Erythroblast (primary cell): ENCODE results near the gene GUCY2C.

Experiments
- GATA1 ChIP-seq: IDR thresholded peaks from 2 replicates; pipeline ENCODE4 v1.6.1; 2011; ENCODE audit warnings: low read depth, mild to moderate bottlenecking, control low read depth, low read length, moderate library complexity
- POLR2A ChIP-seq: IDR thresholded peaks from 2 replicates; pipeline ENCODE4 v1.6.1; 2011; ENCODE audit warnings: mild to moderate bottlenecking, low read length

- TF ChIP-seq POLR2A: no peak
- TF ChIP-seq GATA1: no peak
Measured at GRCh38 chr12:14743061-14743460, 46.7 kb upstream of the GUCY2C start.
